Mammary epithelial cell (primary cell): ENCODE data around the gene PHLPP1.

ENCODE experiments used
- EZH2 ChIP-seq: IDR thresholded peaks from 2 replicates; pipeline ENCODE4 v1.6.1; 2012; ENCODE audit warnings: low read length, inconsistent platforms, borderline replicate concordance
- TF ChIP-seq, protein P1 (sequence below), 2 donors: IDR thresholded peaks in 1 of 2; conservative IDR thresholded peaks in 1 of 2; 2 replicates each; pipeline ENCODE4 v1.5.1; 2011 to 2012; ENCODE audit warnings: inconsistent platforms in 2 of 2, low read length in 2 of 2, mild to moderate bottlenecking in 2 of 2, control low read depth in 1 of 2, low read depth in 1 of 2; ENCODE audit not compliant: insufficient read depth in 1 of 2; ENCODE audit errors: extremely low read depth in 1 of 2

GRCh38 chr18:62959481-62959880 lies 244.1 kb downstream of the PHLPP1 start:
- TF ChIP-seq, protein P1, sequence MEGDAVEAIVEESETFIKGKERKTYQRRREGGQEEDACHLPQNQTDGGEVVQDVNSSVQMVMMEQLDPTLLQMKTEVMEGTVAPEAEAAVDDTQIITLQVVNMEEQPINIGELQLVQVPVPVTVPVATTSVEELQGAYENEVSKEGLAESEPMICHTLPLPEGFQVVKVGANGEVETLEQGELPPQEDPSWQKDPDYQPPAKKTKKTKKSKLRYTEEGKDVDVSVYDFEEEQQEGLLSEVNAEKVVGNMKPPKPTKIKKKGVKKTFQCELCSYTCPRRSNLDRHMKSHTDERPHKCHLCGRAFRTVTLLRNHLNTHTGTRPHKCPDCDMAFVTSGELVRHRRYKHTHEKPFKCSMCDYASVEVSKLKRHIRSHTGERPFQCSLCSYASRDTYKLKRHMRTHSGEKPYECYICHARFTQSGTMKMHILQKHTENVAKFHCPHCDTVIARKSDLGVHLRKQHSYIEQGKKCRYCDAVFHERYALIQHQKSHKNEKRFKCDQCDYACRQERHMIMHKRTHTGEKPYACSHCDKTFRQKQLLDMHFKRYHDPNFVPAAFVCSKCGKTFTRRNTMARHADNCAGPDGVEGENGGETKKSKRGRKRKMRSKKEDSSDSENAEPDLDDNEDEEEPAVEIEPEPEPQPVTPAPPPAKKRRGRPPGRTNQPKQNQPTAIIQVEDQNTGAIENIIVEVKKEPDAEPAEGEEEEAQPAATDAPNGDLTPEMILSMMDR (conservative IDR thresholded peaks at IDR 0.05 in 1 of 2, IDR thresholded peaks at IDR 0.05 in 1 of 2; ENCODE audit: extremely low read depth in 1 of 2, insufficient read depth in 1 of 2, low read depth in 1 of 2, low read length in 2 of 2), result no peak
- TF ChIP-seq EZH2, result no peak
